NCI-H1417 treated with DMSO at 0.1 percent for 48 hours (cell line): Measurements from ENCODE around the gene DCUN1D2.

Source experiments
- DNase-seq: peaks from one replicate; lab custom pipeline; 2025; lab: John Stamatoyannopoulos, UW

The DCUN1D2 gene

DNA sequence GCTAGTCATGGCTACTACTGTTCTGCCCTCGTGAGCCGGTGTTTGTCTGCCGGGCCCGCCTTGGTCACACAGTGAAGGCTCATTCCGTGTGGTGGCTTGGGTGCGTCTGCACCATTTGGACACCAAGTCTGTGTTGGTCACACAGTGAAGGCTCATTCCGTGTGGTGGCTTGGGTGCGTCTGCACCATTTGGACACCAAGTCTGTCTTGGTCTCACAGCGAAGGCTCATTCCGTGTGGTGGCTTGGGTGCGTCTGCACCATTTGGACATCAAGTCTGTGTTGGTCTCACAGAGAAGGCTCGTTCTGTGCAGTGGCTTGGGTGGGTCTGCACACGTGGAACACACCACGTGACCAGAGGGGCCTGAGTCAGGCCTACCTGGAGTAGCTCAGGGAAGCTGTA lies 29.0 kb upstream of the DCUN1D2 start:
- no peak for DNase-seq

DNA sequence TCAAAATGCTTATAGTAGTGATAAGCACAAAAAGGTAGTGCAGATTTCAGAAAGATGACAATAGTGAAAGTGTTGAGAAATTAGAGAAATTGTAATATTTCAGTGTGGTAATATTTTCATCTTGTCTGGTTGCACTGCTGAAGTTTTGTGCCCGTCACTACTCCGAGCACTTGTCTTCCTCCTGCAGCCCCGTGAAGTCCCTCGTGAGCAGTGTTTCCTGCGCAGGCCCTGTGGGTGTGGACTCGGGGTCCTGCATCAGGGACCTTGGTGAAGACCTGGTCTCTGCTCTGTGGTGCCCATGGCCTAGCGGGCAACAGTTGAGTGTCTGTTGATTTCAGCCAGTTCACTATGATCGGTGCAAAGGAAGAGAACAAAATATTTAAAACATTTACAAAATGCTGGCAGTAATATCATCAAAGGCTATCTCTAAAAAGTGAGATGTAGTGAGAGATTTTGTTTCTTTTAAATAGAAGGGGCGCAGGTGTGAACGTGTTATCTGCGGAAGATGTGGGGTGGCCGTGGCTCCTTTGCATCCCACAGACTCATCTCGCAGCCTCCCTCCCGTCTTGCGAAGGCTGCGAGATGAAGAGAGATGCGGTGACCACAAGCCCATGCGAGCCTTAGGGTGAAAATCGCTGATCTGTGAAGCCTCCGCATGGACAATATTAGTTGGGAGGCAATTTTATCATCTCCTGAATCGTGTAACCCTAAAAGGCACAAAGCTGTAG lies 27.7 kb upstream of the DCUN1D2 start:
- no peak for DNase-seq

DNA sequence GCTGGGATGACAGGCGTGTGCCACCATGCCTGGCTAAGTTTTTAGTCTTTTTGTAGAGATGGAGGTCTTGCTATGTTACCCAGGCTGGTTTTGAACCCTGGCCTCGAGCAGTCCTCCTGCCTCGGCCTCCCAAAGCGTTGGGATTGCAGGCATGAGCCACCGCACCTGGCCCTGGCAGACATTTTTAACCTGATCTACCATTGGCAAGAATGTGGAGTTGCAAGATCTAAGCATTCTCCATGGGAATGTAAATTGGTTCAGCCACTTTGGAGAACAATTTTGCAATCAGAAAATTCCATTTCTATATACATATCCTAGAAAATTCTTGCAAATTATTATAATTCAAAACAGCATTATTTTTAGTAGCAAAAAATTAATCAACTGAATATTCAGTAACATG lies 24.3 kb upstream of the DCUN1D2 start:
- no peak for DNase-seq

DNA sequence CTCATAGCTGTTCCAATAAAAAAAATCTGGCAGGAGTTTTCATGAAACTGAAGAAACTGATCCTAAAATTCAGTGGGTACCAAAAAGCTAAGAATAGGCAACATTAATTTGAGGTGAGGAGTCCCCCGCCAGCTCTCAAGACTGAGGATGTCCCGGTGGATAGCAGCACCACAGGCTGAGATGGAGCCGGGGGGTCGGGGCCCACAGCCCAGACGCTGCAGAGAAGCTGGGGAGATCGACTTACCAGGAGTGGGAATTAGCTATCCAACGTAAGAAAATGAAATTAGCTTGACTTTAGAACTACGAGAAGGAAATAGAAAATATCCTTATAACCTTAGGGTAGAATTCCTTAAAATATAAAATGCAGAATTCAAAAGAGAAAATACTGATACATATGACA lies 23.2 kb upstream of the DCUN1D2 start:
- DNase-seq: no peak

DNA sequence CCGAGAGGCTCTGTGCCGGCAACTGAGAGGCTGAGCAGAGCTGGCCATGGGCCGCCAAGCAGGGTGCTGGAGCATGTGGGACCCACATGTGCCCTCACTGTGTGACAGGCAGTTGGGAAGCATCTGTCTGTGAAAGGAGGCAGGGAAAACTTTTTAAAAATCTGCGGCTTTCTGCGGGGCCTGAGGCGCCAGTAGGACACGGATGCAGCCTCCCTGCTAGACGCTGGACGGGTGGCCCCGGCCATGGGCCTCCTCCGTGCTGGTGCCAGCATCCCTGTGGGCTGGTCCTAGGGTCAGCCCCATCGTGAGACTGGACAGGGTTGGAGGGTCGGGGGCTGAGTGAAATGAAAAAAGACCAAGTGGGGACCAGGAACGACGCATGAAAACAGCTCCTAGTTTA lies 20.9 kb upstream of the DCUN1D2 start:
- no peak for DNase-seq

DNA sequence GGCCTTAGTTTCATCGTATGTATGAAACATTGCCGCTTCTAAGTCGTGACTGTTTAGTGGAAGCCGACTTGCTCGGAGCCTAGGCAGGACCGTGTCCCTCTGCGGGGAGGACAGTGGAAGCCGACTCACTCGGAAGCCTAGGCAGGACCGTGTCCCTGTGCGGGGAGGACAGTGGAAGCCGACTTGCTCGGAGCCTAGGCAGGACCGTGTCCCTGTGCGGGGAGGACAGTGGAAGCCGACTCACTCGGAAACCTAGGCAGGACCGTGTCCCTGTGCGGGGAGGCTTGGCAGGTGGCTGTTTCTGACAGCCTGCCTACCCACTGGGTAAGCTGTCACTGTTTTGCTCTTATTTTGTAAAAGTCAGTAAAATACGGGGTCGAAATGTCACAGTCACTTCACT lies 20.4 kb upstream of the DCUN1D2 start:
- DNase-seq: no peak

DNA sequence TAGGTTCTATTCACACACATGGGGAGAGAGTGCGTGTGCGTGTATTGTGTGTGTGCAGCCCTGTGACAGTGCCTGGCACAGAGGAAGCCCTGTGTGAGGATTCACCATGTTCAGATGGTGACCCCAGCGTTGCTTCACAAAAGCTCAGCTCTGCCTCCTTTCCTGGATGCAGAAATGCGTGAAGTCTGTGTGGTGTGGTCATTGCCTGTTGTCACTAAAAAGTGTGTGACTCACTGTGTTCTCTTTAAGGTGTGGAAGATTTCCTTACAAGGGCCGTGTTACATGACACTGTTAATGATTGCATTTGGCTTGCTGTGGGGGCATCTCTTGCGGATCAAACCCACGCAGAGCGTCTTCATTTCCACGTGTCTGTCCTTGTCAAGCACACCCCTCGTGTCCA lies 19.5 kb upstream of the DCUN1D2 start:
- no peak for DNase-seq

DNA sequence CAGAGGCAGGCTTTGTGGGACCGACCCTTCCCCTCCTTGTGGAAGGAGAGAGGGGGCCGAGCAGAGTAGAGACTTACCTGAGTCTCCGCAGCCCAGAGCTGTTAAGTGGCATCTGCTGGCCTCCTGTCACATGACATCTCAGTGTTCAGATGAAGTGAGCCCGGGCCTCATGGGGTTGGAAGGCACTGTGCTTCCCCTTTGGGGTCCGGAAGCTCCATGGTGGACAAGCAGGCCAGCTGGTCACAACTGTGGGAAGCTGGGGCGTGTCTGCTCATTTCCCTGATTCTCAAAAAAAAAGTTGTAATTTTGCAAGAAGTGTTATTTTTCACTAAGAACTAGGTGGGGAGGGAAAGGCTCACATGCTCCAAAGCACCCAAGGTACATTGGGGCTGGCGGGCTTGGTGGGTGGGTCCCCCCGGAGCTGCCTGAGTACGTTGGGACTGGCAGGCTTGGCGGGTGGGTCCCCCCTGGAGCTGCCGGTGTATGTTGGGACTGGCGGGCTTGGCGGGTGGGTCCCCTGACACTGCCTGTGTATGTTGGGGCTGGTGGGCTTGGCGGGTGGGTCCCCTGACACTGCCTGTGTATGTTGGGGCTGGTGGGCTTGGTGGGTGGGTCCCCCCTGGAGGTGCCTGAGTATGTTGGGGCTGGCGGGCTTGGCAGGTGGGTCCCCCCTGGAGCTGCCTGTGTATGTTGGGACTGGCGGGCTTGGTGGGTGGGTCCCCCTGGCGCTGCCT lies 18.2 kb upstream of the DCUN1D2 start:
- DNase-seq: no peak

DNA sequence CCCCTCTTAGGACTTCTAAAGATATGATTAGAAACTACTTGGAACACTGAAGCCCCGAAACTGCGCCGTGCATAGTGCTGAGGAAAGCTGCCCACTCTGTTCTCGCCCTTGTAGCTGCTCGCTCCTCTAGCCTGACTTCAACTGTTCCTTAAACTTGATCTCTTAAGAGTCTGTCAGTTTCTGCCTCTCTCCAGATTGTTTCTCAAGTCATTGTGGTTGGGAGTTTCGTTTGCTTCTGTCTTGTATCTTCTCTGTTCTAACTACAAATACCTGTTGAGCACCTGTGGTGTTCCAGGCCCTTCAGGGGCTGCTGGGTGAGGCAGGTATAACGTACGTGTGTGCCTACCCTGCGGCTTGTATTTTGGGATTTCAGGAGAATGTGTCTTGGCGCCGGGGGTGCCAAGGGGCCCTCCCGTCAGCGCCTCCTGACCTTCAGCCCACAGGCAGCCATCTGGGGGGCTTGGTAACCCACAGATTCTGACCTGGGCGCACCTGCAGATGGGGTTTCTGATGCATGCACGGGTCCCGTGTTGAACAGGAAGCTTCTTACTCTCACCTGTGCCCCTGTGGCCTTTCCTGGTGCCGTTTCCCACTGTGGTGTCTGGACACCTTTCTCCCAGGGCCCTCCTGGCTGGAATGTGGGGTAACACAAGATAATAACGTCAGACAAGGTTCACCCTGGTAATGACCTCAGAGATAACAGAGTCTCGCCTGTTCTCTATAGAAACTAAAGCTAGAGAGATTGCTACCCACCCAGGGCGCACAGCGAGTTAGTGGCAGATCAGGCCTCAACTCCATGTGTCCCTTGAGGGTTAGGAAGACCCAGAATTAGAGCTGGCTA lies 17.2 kb upstream of the DCUN1D2 start:
- DNase-seq: no peak

DNA sequence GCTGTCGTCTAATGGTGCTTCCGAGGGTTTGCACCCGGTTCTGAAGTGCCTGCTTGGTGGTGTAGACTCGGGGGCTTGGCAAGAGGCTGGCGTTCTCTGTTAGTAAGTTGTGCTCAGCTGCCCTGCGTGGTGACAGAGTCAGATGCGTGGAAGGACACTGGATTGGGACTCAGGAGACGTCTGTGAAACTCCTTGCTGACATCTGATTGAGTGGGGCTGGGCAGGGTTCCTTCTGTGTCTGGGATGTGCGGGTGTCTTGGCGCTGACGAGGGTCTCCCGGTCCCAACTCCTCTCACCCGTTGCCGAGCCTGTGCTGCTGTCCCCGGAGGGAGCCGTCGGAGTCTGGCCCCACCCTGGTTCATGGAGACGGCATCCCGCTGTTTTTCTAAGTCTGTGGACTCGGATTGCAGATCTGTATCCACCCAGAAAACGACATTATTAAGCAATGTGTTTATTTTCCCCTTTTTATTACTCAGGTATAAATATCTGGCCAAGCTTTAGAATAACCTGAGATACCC lies 16.4 kb upstream of the DCUN1D2 start:
- no peak for DNase-seq

DNA sequence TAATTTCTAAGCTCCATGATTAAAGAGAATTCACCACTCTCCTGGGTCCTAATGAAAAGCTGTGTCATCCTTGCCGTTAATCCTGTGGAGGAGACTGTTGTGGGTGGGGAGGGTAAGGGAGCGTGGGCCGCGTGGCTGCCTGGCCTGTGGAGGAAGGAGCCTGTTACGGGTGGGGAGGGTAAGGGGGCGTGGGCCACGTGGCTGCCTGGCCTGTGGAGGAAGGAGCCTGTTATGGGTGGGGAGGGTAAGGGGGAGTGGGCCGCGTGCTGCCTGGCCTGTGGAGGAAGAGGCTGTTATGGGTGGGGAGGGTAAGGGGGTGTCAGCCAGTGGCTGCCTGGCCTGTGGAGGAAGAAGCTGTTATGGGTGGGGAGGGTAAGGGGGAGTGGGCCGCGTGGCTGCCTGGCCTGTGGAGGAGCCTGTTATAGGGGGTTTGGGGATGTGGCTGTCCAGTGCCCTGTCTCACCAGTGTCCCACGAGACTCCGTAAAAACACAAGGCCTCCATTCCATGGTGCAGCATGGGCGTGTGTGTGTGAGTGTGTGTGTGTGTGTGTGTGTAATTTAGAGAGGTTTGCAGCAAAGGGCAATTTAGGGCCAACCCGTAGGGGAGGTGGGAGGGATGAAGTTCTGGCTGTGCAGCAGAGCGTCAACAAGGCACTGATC lies 15.6 kb upstream of the DCUN1D2 start:
- DNase-seq: no peak

DNA sequence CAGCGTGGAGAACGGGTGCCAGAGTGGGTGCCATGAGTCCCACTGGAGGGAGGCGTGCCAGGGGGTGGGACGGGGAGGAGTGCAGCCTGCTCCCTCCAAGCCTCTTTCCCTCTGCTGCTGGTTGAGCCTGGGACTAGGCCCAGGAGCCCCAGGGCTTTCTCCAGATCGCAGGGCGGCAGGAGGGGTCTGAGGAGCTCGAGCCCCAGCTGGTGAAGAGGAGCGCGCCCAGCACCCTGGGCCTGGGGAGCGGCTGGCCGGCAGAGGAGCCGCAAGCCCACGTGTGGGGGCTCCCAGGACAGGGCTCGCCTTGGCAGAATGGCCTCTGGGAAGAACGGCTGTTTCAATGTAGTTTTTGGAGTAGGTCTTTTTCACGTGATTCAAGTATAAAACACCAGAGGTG lies 12.2 kb upstream of the DCUN1D2 start:
- no peak for DNase-seq

DNA sequence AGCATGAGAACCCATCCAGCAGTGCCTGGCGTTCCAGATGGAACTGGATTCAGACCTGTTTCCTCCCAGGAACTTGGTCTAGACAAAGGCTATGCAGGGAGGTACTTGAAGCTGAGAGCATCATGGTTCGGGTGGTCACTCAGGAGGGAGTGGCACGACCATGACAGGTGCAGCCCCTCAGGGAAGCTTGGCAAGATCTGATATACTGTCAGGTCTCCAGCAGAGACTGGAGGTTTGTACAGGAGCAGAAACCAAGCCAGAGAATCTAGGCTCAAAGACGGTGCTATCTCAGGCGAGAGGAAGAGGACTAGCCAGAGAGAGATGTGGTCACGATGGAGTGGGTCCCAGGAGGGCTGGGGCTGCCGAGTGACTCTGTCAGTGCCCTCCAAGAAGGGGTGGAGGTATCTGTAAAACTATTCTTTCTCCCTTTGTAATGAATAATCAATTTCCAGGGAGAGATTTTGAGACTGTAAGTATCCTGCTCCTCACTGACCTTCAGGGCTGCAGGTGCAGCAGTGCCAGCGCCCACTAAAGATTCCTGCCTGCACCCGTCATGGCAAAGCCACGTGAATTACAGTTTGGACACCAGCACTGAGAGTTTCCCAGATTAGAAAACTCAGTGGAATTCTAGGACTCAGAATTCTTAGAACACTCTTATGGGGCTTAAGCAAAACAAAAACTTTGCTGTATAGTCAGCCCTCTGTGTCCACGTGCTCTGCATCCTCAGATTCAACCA lies 10.2 kb upstream of the DCUN1D2 start:
- no peak for DNase-seq

DNA sequence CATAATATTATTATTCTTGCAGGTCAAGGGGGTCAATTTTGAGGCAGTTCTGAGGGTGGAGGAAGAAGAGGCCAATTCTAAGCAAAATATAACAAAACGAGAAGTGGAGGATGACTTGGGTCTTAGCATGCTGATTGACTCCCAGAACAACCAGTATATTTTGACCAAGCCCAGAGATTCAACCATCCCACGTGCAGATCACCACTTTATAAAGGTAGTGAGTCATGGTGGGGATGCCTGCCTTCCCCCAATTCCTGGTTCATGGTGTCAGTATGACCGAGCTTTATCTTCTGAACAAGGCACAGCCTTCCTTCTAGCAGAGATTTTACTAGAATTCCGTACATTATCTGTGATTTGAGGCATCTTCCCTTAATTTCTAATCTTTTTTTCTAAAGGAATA lies 9.4 kb upstream of the DCUN1D2 start:
- no peak for DNase-seq

DNA sequence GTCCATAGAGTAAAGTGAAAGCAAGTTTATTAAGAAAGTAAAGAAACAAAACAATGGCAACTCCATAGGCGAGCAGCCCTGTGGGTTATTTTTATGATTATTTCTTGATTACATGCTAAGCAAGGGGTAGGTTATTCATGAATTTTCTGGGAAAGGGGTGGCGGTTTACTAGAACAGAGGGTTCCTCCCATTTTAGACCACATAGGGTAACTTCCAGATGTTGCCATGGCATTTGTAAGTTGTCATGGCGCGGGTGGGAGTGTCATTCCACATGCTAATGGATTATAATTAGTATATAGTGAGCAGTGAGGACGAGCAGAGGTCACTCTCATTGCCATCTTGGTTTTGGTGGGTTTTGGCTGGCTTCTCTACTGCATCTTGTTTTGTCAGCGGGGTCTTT lies 8.4 kb upstream of the DCUN1D2 start:
- DNase-seq: no peak

DNA sequence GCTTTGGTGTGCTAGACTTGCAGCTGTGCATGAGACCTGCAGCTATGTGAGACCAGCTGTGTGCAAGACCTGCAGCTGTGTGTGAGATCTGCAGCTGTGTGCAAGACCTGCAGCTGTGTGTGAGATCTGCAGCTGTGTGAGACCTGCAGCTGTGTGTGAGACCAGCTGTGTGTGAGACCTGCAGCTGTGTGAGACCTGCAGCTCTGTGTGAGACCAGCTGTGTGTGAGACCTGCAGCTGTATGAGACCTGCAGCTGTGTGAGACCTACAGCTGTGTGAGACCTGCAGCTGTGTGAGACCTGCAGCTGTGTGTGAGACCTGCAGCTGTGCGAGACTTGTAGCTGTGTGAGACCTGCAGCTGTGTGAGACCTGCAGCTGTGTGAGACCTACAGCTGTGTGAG lies 6.7 kb upstream of the DCUN1D2 start:
- DNase-seq: no peak

DNA sequence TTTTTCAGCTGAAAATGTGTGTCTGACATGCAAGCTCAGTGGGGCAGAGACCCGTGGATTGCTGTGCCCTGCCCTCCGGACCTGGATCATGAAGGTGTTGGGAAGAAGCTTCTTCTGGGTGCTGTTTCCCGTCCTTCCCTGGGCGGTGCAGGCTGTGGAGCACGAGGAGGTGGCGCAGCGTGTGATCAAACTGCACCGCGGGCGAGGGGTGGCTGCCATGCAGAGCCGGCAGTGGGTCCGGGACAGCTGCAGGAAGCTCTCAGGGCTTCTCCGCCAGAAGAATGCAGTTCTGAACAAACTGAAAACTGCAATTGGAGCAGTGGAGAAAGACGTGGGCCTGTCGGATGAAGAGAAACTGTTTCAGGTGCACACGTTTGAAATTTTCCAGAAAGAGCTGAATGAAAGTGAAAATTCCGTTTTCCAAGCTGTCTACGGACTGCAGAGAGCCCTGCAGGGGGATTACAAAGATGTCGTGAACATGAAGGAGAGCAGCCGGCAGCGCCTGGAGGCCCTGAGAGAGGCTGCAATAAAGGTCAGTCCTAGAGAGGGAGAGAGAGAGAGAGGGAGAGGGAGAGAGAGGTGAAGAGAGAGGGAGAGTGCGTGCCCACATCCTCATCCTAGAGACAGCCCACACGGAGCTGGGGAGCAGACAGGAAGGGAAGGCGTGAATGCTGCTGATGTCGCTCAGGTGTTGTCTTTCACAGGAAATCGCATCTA lies 5.1 kb upstream of the DCUN1D2 start:
- no peak for DNase-seq

DNA sequence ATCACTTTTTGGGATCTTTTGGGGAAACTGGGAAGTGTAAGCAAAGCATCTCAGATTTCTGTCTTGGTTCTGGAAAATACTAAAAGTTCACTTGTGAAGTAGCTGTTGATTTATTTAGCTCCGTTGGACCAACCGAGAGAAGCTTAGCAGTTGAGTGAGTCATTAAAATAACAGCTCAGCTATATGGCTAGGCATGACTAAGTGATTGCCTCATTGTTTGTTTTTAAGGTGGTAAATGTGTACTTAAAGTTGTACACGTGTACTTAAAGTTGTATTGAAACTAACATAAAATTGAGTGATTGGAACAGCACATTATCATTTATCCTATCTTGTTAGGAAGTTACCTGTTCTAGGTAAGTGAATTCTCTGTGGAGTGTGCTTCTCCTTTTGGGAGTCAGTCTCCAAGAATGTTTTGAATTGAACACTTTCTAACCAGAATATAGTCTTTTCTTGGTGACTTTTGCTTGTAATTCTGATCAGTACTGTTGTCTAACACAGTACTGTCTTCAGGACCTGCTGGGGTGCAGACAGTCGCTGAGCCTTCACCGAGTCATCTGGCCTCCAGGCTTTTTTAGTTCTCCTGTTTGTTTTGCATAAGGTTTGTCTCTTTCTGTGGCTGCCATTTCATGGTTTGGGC lies 2.9 kb upstream of the DCUN1D2 start:
- no peak for DNase-seq

DNA sequence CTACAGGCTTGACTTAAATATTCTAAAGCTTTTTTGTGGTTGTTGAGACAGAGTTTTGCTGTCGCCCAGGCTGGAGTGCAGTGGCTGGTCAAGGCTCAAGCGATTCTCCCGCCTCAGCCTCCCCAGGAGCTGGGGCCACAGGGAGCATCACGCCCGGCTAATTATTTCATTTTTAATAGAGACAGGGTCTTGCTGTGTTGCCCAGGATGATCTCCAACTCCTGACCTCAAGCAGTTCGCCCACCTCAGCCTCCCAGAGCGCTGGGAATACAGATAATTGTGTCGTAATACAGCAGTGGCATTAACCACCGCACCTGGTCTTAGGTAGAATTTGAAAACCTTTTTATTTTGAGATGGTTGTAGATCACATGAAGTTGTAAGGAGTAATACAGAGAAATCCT lies 1.5 kb upstream of the DCUN1D2 start:
- no peak for DNase-seq

DNA sequence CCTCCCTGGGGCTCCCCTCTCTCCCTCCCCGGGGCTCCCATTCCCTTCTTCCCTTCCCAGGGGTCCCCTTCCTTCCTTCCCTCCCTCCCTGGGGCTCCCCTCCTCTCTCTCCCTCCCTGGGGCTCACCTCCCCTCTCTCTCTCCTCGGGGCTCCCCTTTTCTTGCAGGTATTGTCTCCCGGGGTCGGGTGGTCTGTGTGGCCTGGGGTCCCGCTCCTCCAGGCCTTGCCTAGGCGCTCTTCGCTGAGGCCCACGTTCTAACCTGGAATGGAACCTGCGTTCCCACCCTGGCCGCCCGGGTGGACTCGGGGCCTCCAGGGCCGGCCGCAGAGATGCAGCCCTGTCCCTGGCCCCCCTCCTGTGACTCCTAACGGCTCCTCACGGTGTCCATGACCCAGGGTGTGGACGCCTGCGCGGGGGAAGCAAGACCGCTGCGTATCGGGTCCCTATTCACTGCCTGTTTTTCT lies 940 bp upstream of the DCUN1D2 start:
- DNase-seq: no peak
